Measurements from ENCODE around the gene RNF38. TPM values are rescaled to one million over a fixed set of nuclear protein-coding genes. Genes with fewer than 3 reads are reported as not detected.

The RNF38 gene
- total and polyA plus RNA-seq, 2 experiments from 2014 or later, result 13.7 to 61.9 TPM

- TF ChIP-seq EZH2phosphoT487 (IDR thresholded peaks at IDR 0.05; ENCODE audit: unreplicated experiment) (no peak), CREB1 (CRISPR knock-in tag; IDR thresholded peaks at IDR 0.05; ENCODE audit: low read depth) (no peak), EZH2 (IDR thresholded peaks at IDR 0.05; ENCODE audit: low read depth, unreplicated experiment) (no peak), STAT1 (IDR thresholded peaks at IDR 0.05; ENCODE audit: unreplicated experiment) (no peak), ZNF114 (CRISPR knock-in tag; IDR thresholded peaks at IDR 0.05) (no peak)
These were observed 107.4 kb downstream of the RNF38 start (continued) for GRCh38 chr9:36292641-36293040.

GRCh38 chr9:36290996-36291395 lies 109.1 kb downstream of the RNF38 start:
- peaks cover 5% of the 10 kb centered on the region for H3K27me3 Mint-ChIP-seq (ENCODE audit: insufficient read depth, low read depth, poor library complexity)
- ATAC-seq, result no peak
- H3K36me3 Mint-ChIP-seq (ENCODE audit: low read depth), result no peaks in the 10 kb centered on the region
- H3K9me3 Mint-ChIP-seq, result no peaks in the 10 kb centered on the region
- peaks cover 14% of the 10 kb centered on the region for H3K4me1 Mint-ChIP-seq
- Histone ChIP-seq H3K4me2 (no peak overlapping the region), H3F3A (replicated peaks; ENCODE audit: low read depth) (no peaks in the 10 kb centered on the region), H3K9me2 (ENCODE audit: insufficient read depth) (no peaks in the 10 kb centered on the region), H4K20me1 (replicated peaks; ENCODE audit: insufficient read depth) (no peaks in the 10 kb centered on the region), H3K4me1 (ENCODE audit: insufficient read depth) (no peaks in the 10 kb centered on the region), H3K79me2 (replicated peaks; ENCODE audit: insufficient read depth) (no peaks in the 10 kb centered on the region), H3K36me3 (ENCODE audit: insufficient read depth) (no peaks in the 10 kb centered on the region), H2AFZ (no peak overlapping the region), H3K4me3 (no peak overlapping the region), H3K27ac (ENCODE audit: low read depth) (no peak overlapping the region), H3K27me3 (ENCODE audit: insufficient read depth) (no peaks in the 10 kb centered on the region)
- H3K4me3 Mint-ChIP-seq, result no peak overlapping the region
- TF ChIP-seq STAT1 (IDR thresholded peaks at IDR 0.05; ENCODE audit: unreplicated experiment), result no peak
- TF ChIP-seq NANOG (IDR thresholded peaks at IDR 0.05; ENCODE audit: borderline replicate concordance), result no peak
- no peak for TF ChIP-seq REST (IDR thresholded peaks at IDR 0.05; ENCODE audit: unreplicated experiment)
- TF ChIP-seq ZNF462 (CRISPR knock-in tag; IDR thresholded peaks at IDR 0.05), result no peak
- TF ChIP-seq JUNB (IDR thresholded peaks at IDR 0.05; ENCODE audit: unreplicated experiment), result no peak
- TF ChIP-seq ZNF114 (CRISPR knock-in tag; IDR thresholded peaks at IDR 0.05), result no peak
- no peak for TF ChIP-seq EZH2phosphoT487 (IDR thresholded peaks at IDR 0.05; ENCODE audit: unreplicated experiment)
- TF ChIP-seq POLR2AphosphoS5 (IDR thresholded peaks at IDR 0.05; ENCODE audit: low read depth), result no peak
- no peak for TF ChIP-seq ETS1 (IDR thresholded peaks at IDR 0.05)
- TF ChIP-seq CTCF (conservative IDR thresholded peaks at IDR 0.05; ENCODE audit: low read depth in 2 of 2), result no peak
- no peak for TF ChIP-seq ZNF331 (CRISPR knock-in tag; IDR thresholded peaks at IDR 0.05; ENCODE audit: low read depth)
- no peak for TF ChIP-seq CREB1 (CRISPR knock-in tag; IDR thresholded peaks at IDR 0.05; ENCODE audit: low read depth)
- no peak for TF ChIP-seq EZH2 (IDR thresholded peaks at IDR 0.05; ENCODE audit: low read depth, unreplicated experiment)
- DNase-seq (ENCODE audit: low spot score), result no peak
- no peak overlapping the region for H3K27ac Mint-ChIP-seq

Data from GM23338 (cell line).